GM18517 (cell line): ENCODE measurements around the gene SFMBT2.
"Not testable (repeated sequence)": the region's sequence is repeated elsewhere in the genome, so short reads cannot be mapped to it uniquely, and the experiment has no call there.

Experiments used
- ATAC-seq: cut with Tn5 transposase; IDR thresholded peaks from one replicate; pipeline ENCODE4 v1.9.1; 2021; ENCODE audit warnings: mild to moderate bottlenecking, moderate library complexity; ENCODE audit not compliant: unreplicated experiment

The SFMBT2 gene

GRCh38 chr10:7239312-7239985 lies 171.4 kb downstream of the SFMBT2 start:
- peak; percentile 58 for ATAC-seq

- ATAC-seq = no peak
These were observed 175.5 kb downstream of the SFMBT2 start for GRCh38 chr10:7235376-7235775.

- ATAC-seq = no peak
These were observed 176.7 kb downstream of the SFMBT2 start for GRCh38 chr10:7234109-7234508.

GRCh38 chr10:7233259-7233991 lies 177.4 kb downstream of the SFMBT2 start:
- ATAC-seq = no peak

DNA sequence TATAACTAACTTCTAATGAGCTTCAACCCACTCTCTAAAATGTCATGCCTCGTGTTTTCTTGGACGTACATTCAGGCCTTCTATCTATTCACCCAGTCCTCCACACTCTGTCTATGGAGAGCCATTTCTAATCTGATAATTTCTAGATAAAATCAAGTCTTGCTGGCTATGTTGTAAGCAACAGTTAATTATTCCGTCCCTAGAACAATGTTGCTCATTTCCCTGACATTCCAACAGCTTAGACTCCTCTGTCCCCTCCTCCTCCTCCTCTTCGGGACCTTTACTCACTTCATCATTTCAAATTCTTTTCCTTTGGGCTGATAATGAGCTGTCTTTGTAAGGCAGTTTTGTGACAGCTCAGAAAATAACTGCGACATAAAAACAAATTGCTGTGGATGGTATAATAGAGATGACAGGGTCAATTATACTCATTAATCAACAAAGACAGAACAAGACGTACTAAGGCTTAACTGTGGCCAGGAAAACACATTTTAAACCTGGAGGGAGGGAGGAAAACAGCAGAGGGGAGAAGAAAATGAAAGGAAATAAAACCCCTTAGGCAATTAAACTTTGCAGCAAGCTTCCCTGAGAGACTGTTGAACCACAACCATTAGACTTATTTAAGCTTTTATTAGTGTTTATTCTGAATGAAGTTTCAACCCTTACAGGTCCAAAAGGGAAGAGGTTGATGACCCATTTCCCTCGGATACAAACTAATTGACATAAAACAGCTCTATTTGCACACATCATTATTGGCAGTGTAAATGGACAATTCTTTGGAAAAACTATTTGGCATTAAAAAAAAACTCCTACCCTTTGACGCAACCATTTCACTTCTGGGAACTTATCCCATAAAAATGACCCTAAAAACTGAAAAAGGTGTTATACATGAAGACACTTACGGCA lies 179.1 kb downstream of the SFMBT2 start:
- no peak for ATAC-seq

DNA sequence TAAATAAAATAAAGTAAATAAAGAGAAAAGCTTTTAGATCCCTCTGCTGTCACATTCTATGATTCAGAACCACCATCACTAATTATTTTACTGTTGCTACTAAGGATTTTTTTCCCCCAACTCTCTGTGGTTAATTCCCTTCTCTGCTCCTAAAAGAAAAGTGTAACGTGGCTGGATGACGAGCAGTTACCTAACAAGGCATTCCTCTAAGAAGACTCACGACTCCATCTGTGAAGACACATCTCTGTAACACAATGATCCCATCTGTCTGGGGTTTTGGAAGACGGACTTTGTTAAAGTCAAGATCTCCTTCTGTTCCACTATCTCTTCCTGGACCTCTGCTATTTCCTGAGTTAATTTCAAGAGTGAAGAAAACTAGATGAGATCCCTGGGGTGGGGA lies 179.9 kb downstream of the SFMBT2 start:
- no peak for ATAC-seq

GRCh38 chr10:7230036-7230435 lies 180.8 kb downstream of the SFMBT2 start:
- ATAC-seq = no peak

- no peak for ATAC-seq
These were observed 185.7 kb downstream of the SFMBT2 start for GRCh38 chr10:7225133-7225532.

- no peak for ATAC-seq
These were observed 191.9 kb downstream of the SFMBT2 start for GRCh38 chr10:7218968-7219367.

DNA sequence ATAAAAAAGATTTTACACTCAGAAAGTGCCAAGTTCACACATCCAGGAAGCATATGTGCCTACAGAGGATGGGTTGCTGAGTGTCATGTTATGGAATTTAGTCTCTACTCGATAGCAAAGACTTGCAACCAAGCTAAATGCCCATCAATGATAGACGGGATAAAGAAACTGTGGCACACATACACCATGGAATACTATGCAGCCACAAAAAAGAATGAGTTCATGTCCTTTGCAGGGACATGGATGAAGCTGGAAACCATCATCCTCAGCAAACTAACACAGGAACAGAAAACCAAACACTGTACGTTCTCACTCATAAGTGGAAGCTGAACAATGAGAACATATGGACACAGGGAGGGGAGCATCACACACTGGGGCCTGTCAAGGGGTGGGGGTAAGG lies 198.1 kb downstream of the SFMBT2 start:
- ATAC-seq = not testable (repeated sequence)

GRCh38 chr10:7211857-7212577 lies 198.8 kb downstream of the SFMBT2 start:
- no peak for ATAC-seq

GRCh38 chr10:7210516-7210915 lies 200.3 kb downstream of the SFMBT2 start:
- no peak for ATAC-seq

DNA sequence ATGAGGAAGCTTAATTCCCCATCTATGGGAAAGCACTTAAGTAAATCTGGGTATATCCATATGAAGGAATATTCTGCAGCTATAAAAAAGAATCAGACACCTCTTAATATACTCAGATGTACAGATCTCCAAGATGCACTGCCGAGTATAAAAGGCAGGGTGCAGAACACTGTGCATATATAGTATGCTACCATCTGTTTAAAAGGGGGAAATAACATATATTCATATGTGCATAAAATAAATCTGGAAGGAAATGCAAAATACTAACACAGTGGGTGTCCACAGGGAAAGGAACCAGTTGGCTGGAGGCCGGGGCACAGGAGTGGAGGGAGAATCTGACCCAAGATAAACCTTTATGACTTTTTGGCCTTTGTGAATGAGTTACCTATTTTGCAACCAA lies 201.4 kb downstream of the SFMBT2 start:
- ATAC-seq = no peak

GRCh38 chr10:7206412-7207100 lies 204.3 kb downstream of the SFMBT2 start:
- ATAC-seq = no peak

DNA sequence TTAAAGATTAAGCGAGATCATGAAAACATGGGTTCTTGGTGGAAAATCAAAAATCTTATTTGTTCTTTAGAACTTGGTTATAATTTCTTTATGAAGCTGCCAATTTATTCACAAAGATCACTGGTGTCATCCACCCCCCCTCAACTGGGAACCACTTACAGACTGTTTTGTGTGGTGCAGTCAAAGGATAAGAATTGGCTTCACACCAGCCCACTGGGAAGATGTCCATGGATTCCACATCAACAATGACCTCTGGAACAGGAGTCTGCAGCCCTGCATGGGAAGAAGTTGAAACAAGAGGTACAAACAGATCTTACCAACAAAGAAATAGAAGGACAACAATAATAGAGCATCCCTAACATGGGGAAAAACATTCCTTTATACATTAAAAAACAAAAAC lies 205.2 kb downstream of the SFMBT2 start:
- no peak for ATAC-seq

- ATAC-seq = no peak
These were observed 208.0 kb downstream of the SFMBT2 start for GRCh38 chr10:7202793-7203355.

DNA sequence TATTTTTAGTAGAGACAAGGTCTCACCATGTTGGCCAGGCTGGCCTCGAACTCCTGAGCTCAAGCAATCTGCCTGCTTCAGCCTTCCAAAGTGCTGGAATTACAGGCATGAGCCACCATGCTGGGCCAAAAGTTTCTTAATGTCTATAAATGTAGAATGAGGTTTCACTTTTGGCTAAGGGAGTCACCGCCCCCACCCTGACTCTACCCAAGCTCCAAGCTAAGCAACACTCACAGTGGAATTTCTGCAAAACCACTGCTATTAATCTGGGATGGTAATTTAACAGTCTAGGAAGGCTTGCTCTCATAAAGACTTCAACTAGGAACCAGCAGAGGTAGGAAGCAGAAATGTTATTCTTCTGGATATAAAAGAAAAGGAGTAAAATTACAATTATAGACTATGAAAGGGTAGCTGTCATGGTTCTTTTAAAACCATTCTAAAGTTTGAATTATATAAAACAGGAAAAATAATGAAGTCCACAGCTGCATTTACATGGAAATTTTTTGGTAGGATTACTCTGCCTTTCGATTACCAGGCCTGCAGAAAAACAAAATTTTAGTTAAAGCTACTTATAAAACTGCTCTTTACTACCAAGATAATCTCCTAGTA lies 211.6 kb downstream of the SFMBT2 start:
- no peak for ATAC-seq

DNA sequence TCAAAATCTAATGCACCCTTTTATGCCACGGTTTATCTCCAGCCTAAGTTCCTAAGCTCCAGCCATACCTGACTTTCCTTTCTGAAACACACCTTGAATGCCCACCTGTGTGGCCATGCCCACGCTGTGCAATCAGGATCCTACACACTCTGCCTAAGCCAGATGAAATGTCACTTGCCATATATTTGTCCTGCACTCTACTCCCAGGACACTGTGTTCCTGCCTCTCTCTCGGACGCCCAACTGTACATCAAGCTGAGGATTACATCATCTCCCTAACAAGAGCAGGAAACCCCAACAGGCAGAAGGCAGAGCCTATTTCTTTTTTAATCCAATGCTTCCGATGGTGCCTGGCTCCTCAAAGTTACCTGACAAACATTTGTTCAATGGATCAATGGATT lies 214.6 kb downstream of the SFMBT2 start:
- no peak for ATAC-seq

GRCh38 chr10:7195118-7195517 lies 215.7 kb downstream of the SFMBT2 start:
- ATAC-seq = no peak

- ATAC-seq = no peak
These were observed 216.3 kb downstream of the SFMBT2 start for GRCh38 chr10:7194571-7194970.
